DLD1 (cell line): ENCODE data around the gene PRELP.

Source experiments
- in situ Hi-C: cut with HindIII; loops from 2 replicates; pipeline ENCODE4 v1.10.0; 2017; ENCODE audit warnings: low sequenced_read_pairs

PRELP gene

DNA sequence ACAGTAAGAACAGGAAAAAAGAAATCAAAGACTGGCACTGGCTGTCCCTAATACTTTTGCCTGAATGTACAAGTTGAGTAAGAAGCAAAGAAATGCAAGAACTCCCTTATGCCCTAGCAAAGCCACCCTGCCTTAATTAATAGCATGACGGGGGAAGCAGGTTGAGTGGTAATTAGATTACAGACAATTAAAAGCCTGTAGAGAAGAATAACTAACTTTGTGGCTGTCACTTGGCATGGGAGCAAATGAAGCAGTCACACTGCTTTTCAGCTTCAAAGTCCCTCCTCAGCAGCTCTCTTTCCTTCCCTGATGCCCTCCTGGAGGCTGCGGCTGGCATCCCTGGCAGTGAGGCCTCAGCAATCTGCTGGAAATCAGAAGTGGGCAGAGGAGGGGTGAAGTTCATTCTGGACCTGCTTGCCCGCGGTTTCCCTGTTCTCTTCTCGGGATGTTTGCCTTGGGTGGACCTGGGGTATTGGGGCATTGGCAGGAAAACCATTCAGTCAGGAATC lies 21.7 kb downstream of the PRELP start:
- in situ Hi-C loops, result no loop called here

DNA sequence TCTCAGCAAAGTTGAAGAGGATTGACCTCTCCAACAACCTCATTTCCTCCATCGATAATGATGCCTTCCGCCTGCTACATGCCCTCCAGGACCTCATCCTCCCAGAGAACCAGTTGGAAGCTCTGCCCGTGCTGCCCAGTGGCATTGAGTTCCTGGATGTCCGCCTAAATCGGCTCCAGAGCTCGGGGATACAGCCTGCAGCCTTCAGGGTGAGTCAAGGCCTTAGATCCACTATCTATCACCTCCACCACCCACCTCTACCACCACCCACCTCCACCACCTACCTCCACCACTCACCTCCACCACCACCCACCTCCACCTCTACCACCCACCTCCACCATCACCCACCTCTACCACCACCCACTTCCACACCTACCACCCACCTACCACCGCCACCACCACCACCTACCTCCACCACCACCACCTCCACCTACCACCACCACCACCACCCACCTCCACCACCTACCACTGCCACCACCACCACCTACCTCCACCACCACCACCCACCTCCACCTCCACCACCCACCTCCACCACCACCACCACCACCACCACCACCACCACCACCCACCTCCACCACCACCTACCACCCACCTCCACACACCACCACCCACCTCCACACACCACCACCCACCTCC lies 24.2 kb downstream of the PRELP start:
- in situ Hi-C loops, result loop anchor here (25.0 kb wide), 1 partner anchor 213 kb away; no protein-coding TSS in a partner anchor

DNA sequence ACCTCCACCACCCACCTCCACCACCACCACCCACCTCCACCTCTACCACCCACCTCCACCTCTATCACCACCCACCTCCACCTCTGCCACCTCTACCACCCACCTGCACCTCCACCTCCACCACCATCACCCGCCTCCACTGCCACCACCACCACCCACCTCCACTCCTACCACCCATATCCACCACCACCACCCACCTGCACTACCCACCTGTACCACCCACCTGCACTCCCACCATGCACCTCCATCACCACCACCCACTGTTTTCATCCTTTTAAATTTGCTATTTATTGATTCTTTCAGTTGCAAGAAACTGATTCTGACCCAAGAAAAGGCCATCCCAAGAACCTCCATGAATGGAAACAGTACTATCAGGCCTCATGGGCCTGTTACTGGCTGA lies 24.7 kb downstream of the PRELP start:
- in situ Hi-C loops, result loop anchor here (25.0 kb wide), 1 partner anchor 212 kb away; no protein-coding TSS in a partner anchor

DNA sequence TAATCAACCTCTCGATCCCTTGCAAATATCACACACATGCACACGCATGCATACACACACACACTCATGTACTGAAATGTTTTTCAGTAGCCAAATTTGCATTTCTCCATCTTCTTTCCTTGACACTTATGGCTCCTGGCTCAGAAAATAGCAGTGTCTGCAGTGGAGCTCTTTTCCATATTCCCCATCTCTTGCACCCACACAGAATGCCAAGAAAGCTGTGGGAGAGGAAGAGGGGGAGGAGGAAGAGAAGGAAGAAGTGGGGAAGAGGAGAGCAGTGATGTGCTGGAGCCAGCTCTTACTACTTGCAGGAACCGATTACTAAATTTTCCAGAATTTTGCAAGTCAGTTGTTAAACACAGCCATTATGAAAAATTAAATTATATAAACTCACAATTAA lies 28.2 kb downstream of the PRELP start:
- in situ Hi-C loops, result loop anchor here (25.0 kb wide), 1 partner anchor 208 kb away; no protein-coding TSS in a partner anchor

DNA sequence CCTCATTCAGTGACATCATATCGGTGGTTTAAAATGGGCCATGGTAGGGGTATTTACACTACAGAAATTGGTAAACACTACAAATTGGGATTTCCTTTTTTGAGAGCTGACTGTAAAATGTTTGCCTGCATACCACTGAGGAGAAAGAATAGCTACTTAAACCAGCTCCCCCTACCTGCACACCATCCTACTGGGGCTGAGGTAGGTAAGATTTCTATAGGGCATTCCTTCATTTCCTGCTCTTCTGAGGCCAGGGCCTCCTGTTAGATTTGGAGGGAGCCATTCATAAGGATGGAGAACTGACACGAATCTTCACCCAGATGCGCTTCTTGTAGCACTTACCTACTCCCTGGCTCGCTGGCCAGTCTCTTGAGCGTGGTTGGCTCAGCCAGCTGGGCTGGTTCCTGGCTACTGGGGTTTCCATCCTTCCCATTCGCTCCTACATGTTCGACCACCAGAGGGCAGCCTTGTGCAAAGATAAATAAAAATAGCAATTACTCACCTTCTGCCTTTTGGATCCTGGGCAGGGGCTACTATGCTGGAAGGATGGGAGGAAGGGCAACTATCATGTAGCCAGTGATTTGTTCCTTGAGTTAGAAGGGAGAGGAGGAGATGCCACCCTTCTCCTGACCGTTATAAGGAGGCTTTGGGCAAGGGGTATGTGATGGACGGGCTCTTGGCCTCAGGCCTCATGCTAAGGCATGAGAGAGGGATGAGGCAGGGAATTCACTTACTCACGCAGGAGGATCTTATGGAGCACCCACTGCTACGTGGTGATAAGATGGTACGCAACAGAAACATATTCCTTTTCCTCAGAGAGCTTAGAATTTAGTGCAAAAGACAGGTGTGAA lies 29.0 kb downstream of the PRELP start:
- in situ Hi-C loops, result loop anchor here (25.0 kb wide), 1 partner anchor 208 kb away; no protein-coding TSS in a partner anchor

DNA sequence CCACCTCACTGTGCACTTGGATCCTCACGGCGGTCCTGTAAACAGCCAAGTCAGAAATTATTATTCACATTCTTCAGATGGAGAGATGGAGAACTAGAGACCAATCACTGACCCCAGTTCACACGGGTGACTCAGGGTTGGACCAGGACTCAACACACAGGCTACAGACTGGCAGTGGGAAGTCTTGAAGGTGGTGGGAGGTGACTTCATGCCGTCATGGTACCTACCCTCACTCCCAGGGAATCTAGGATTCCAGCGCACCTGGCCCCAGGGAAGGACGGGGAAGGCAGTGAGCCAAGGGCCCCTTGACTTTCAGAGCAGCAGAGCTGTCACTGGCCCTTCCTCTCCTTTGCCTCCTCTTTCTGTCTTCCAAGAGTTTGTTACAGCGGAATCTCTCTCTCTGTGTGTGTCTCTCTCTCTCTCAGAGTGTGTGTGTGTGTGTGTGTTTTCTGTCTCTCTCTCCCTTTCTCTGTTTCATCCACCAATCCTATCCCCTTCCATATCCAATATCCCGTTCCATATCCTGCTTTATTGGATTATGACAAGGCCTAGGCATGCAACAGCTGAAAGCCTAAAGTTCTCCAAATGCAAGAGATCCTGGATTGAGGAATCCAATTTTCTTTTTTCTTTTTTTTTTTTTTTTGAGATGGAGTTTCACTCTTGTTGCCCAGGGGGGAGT lies 30.1 kb downstream of the PRELP start:
- in situ Hi-C loops, result loop anchor here (25.0 kb wide), 1 partner anchor 207 kb away; no protein-coding TSS in a partner anchor

DNA sequence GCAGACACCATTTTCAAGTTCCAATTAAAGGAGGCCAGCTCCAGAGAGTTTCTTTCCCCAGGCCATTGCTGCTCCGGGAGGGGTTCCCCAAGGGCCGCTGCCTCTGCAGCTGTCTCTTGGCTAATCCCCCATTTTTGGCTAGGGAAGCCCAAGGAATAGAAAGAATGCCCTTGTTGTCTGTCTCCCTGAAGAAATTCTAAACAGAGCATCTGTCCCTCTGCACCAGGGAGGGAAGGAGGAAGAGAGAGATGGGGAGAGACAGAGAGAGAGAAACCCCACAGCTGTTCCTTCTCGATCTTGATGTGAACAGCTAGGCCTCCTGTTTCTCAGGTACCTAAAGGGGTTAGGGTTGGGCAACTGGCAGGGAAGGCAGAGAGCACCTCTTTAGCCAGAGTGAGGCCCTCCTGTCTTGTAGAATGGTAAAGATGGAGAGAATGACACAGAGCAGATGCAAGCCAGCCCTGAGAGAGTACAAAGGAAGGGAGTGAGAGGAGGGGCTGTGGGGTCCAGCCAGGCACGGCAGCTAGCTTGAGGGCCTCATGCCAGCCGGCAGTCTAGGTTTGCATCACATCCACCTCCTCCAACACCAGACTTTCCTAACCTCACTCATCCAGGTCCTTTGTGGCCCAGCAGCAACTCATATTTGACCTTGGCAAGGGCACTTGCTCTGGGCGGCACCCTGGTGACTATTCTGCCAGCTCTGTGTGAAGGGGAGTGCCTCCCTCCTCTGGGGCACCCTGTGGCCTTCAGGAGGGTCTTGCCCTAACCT lies 31.4 kb downstream of the PRELP start:
- in situ Hi-C loops, result loop anchor here (25.0 kb wide), 1 partner anchor 205 kb away; no protein-coding TSS in a partner anchor

DNA sequence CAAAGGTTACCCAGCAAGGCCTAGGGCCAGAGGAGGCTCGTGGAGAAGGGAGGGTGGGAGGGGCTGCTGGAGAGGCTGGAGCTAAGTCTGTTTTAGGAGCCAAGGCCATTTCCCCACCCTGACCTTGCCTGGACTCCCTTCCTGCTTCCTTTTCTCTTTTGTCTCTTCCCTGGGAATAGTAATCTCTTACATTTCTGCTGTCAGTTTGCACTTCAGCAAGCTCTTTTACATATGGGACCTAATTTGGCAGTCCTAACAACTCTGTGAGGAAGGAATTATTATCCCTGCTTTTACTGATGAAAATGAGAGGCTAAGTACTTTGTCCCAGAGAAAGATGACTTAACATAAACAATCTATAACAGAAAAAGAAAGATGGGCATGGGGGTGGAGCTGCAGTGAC lies 32.2 kb downstream of the PRELP start:
- in situ Hi-C loops, result loop anchor here (25.0 kb wide), 1 partner anchor 205 kb away; no protein-coding TSS in a partner anchor

DNA sequence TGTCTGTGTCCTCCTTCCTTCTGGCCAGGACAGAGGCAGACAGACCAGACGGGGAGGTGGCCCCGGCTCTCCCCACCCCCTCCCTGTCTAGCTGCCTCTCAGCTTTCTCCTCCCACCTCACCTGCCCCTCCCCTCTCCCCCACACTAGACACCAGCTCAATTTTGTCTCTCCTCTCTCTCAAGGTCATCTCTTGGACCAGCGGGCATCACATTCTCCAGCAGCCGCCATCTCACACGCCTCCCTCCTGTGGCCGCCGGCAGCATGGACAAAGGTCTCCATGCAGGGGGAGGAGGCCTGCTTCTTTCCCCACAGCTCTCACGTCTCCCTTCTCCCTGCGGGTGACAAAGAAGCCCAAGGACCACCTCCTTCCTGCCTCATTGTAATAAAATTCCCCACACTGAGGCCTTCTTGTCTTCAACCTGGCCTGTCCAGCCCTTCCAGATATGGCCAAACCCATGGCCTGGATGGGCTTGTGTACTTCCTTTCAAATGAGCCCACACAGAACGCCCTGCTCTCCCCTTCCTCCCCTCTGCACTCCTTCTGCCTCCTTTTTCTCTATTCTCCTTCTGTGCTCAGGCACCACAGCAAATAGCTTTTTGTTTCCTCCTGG lies 33.0 kb downstream of the PRELP start:
- in situ Hi-C loops, result loop anchor here (25.0 kb wide), 1 partner anchor 204 kb away; no protein-coding TSS in a partner anchor

DNA sequence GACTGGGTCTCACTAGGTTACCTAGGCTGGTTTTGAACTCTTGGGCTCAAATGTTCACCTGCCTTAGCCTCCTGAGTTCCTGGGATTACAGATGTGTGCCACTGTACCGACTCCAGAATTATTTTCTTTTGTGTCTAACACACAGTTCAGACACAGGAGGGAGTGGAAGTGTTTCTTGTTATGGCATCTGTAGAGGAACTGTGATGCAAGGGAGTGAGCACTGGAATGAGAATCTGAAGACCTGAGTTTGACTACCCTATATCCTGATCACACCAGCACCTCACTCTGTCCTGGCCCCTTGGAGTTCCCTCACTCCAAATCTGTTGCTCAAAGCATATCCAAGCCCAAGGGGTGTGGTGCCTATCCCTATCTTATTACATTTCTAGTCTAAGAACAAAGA lies 33.5 kb downstream of the PRELP start:
- in situ Hi-C loops, result loop anchor here (25.0 kb wide), 1 partner anchor 203 kb away; no protein-coding TSS in a partner anchor

DNA sequence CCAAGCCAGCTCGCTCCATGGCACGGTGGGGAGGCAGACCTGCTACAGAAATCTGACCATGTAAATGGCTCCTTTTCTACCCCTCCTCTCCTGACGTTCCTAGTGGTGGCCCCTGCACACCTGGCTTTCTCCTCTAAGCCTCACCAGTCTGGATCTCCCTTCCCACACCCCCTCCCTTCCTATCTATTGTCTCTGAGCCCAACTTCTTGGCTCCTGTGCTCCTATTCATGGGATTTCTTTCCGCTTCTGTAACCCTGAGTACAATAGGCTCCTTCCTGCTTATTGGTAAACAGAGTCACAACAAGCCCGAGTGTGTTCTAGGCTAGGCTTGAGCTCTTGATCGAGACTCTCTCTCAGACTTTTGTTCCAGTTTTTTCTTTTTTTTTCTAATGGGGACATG lies 35.9 kb downstream of the PRELP start:
- in situ Hi-C loops, result loop anchor here (25.0 kb wide), 1 partner anchor 201 kb away; no protein-coding TSS in a partner anchor

DNA sequence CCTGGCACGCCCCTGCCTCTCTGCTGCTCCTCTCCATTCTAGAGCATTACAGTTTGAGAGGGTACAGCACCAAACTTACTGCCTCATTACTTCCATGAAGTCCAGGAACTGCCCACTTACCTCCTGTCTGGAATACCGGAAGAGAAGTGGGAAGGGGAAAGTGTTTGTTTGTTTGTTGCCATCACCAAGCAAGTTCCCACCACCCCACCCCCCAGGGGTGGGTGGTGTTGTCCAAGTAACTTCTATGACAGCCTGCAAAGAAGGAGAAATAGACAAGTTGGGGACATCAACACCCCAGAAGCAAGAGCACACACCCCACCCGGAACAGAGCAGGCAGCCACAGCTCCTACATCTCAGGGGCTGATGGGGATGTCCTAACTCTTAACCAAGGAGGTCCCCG lies 36.3 kb downstream of the PRELP start:
- in situ Hi-C loops, result loop anchor here (25.0 kb wide), 1 partner anchor 200 kb away; no protein-coding TSS in a partner anchor

DNA sequence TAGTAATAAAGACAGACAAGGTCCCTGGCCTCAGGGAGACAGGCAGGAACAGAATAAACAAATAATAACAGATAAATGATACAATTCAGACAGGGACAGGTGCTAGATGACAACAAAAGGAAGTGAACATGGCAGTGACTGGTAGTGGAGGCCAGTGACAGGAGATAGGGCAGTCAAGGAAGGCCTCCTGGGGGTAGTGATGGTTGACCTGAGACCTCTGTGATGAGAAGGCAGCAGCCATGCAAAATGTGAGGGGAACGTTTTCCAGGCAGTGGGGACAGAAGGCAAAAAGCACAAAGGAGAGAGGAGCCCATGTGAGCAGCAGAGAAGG lies 36.9 kb downstream of the PRELP start:
- in situ Hi-C loops, result loop anchor here (25.0 kb wide), 1 partner anchor 200 kb away; no protein-coding TSS in a partner anchor

DNA sequence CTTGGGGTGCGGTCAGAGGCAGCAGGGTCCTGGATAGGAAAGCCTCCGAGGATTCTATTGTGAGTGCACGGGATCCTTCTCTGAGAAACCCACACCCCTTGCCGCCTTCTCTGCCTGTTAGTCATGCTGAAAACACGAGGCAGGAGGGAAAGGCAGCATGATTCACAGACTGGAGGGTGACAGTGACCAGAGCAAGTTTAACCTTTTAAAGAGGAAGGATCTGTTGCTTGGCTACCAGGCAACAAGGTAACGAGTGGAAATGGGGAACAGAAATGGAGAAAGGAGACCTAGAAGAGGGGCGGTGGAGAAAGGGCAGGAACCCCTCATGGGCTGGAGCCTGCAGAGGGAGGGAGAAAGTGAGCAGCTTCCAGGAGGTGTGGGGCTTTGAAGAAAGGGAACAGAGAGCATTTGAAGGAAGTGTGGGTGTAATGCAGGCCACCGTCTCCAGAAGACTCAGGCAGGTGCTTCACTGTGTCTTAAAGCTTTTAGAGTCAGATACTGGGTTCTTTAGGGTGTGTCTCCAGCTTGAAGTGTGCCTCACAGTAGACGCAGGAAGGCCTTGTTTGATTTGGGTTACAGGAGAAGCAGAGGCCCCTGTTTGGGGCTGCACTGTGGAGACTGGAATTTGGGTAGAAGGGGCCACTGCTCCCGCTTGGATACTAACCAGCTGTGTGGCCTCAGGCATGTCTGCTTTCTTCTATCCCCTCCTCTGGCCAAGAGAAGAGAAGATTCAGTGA lies 37.4 kb downstream of the PRELP start:
- in situ Hi-C loops, result loop anchor here (25.0 kb wide), 1 partner anchor 199 kb away; no protein-coding TSS in a partner anchor

DNA sequence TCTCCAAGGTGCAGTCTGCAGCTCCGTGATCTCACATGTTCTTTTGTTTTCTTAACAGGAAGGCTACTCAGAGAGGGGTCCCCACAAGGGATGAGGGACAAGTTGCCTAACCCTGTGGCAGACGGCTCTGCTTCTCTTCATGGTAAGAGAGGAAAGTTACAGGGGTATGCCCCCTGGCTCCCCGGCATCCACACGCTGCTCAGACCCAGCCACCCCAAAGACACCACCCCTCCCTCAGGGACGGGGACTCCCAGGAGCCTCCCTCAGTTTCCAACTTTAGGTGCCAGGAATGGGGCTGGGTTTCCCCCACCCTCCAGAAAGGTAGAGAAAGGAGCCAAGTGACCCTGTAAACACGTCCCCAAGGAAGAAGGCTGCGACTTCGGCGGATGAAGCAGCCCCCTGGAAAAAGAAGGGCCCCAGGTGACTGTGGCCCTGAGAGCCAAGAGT lies 38.0 kb downstream of the PRELP start:
- in situ Hi-C loops, result loop anchor here (25.0 kb wide), 1 partner anchor 199 kb away; no protein-coding TSS in a partner anchor

DNA sequence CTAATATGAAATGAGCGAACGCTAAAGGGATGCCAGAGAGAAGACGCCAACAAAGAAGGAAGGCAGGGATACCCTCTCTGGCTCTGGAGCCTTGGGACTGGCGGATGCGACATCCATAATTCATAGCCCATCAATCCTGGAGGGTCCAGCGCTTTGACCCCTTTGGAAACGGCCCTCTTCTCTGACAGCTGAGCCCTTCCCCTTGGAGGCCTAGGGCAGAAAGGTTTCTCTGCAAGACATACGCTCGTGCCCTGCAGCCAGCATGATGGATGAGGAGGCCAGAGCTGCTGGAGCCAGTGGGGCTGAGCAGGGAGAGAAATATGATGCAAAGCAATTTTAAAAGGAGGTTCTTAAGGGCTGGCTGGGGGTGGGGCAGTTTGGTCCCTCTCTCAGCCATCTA lies 40.6 kb downstream of the PRELP start:
- in situ Hi-C loops, result loop anchor here (25.0 kb wide), 1 partner anchor 196 kb away; no protein-coding TSS in a partner anchor

DNA sequence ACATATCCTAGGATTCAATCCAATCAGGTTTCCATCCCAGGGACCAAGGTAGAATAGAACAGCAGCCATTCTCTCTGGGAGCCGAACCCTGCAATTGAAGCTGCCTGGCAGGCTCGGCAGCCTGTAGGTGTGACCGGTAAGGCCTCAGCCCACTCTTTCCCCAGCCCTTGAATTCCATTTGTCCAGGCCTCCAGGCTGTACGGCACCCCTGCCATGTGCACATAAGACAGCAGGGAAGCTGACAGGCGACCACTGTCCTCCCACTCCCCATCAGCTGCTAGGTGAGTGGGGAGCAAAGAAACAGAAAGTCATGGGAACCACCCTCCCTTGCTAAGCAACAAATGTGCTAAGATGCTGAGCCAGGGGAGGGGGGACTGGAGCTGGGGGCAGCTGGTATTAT lies 41.3 kb downstream of the PRELP start:
- in situ Hi-C loops, result loop anchor here (25.0 kb wide), 1 partner anchor 195 kb away; no protein-coding TSS in a partner anchor

DNA sequence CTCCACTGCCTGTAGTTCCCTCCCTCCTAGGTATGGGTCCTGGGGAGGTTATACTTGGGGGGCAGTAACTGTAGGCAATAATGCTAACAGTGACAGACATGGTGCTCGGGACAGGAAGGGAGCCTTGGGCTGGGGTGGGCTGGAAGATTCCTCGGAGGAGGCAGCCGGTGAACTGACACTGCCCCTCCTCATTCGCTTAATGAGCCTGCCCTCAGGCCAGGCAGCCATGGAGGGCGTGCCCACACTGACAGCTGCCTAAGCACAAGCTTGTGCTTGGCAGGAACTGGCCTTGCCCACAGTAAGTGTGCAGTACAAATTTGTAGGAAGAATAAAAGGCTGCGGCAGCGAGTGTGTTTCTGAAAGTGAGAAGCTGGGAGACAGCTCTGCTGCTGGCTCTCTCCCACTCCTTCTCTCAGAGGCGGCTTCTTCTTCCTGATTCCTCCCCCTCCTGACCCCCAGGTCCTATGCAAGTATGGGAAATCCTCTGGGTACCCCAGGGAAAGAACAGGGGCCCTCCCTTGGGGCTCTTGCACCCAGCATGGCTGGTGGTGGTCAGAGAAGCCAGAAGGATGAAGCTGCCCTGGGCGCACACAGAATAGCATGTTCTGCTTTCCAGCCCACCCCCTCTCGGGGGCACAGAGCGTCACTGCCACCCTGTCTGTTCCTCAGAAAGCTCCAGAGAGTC lies 42.0 kb downstream of the PRELP start:
- in situ Hi-C loops, result loop anchor here (25.0 kb wide), 1 partner anchor 195 kb away; no protein-coding TSS in a partner anchor
